Liver (tissue), 3 donors: Measurements from ENCODE around the gene DGCR2.

ENCODE experiments used
- EGR1 ChIP-seq, 2 donors: IDR thresholded peaks; 2 replicates each; pipeline ENCODE4 v1.6.1; 2016 to 2018; ENCODE audit warnings: antibody characterized with exemption in 2 of 2, low read depth in 2 of 2
- FOXA1 ChIP-seq: IDR thresholded peaks from 2 replicates; pipeline ENCODE4 v1.6.1; 2016; ENCODE audit warnings: antibody characterized with exemption
- FOXA2 ChIP-seq: IDR thresholded peaks from 2 replicates; pipeline ENCODE4 v1.6.1; 2016; ENCODE audit warnings: antibody characterized with exemption
- GABPA ChIP-seq, 2 donors: IDR thresholded peaks in 1 of 2; conservative IDR thresholded peaks in 1 of 2; 2 replicates each; pipeline ENCODE4 v1.6.1; 2016; ENCODE audit warnings: antibody characterized with exemption in 2 of 2, mild to moderate bottlenecking in 1 of 2, moderate library complexity in 1 of 2
- JUND ChIP-seq, 2 donors: IDR thresholded peaks; 2 replicates each; pipeline ENCODE4 v1.6.1; 2016; ENCODE audit warnings: antibody characterized with exemption in 2 of 2
- RAD21 ChIP-seq, 2 donors: IDR thresholded peaks; 2 replicates each; pipeline ENCODE4 v1.6.1; 2016; ENCODE audit warnings: antibody characterized with exemption in 2 of 2, mild to moderate bottlenecking in 2 of 2
- SP1 ChIP-seq: IDR thresholded peaks from 2 replicates; pipeline ENCODE4 v1.6.1; 2018; ENCODE audit warnings: antibody characterized with exemption, mild to moderate bottlenecking
- TAF1 ChIP-seq: conservative IDR thresholded peaks from 2 replicates; pipeline ENCODE4 v1.6.1; 2016; ENCODE audit warnings: antibody characterized with exemption, mild to moderate bottlenecking
- YY1 ChIP-seq: IDR thresholded peaks from 2 replicates; pipeline ENCODE4 v1.6.1; 2016; ENCODE audit warnings: antibody characterized with exemption, mild to moderate bottlenecking
- TF ChIP-seq, protein P1 (sequence below): fragments of 150-350 bp; IDR thresholded peaks from 2 replicates; pipeline ENCODE4 v1.5.1; 2017; ENCODE audit warnings: improper control_type of control experiment, low read depth, low read length; ENCODE audit not compliant: missing input control
- TF ChIP-seq, protein P2 (sequence below): IDR thresholded peaks from 2 replicates; pipeline ENCODE4 v1.6.1; 2016; ENCODE audit warnings: antibody characterized with exemption
- TF ChIP-seq, protein P3 (sequence below): IDR thresholded peaks from 2 replicates; pipeline ENCODE4 v1.6.1; 2016; ENCODE audit warnings: antibody characterized with exemption, mild to moderate bottlenecking
- TF ChIP-seq, protein P4 (sequence below): IDR thresholded peaks from 2 replicates; pipeline ENCODE4 v1.6.1; 2016; ENCODE audit warnings: antibody characterized with exemption
- TF ChIP-seq, protein P5 (sequence below): IDR thresholded peaks from 2 replicates; pipeline ENCODE4 v1.6.1; 2016; ENCODE audit warnings: antibody characterized with exemption
- donor health status: healthy.
- donor health status: healthy.

DNA sequence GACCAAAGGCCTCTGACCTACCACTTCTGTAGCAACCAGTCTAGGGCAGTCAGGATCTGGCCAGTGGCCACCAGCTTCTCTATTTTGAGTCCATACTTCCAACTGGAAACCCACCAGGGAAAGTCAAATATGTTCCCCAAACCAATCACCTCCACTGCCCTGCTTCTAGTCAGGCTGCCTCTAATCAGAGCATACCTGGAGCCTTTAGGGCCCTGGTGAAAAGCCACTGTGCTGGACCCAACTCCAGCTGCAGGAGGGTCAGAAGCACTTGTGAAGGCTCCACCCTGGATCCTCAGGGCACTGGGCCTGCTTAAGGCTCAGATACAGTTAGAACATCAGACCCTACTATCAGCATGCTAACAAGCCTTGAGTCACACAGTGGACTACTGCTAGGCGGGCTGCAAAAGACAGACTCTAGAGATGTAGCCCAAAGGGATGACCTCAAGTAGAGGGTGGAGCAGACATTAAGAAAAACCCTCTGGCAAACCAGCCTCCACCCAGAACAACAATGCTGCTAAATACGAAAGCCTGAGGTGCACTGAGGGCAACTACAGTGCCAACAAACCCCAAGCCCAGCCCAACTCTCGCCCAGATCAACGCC, 69.2 kb downstream of the DGCR2 start:
- TF ChIP-seq, protein P1, sequence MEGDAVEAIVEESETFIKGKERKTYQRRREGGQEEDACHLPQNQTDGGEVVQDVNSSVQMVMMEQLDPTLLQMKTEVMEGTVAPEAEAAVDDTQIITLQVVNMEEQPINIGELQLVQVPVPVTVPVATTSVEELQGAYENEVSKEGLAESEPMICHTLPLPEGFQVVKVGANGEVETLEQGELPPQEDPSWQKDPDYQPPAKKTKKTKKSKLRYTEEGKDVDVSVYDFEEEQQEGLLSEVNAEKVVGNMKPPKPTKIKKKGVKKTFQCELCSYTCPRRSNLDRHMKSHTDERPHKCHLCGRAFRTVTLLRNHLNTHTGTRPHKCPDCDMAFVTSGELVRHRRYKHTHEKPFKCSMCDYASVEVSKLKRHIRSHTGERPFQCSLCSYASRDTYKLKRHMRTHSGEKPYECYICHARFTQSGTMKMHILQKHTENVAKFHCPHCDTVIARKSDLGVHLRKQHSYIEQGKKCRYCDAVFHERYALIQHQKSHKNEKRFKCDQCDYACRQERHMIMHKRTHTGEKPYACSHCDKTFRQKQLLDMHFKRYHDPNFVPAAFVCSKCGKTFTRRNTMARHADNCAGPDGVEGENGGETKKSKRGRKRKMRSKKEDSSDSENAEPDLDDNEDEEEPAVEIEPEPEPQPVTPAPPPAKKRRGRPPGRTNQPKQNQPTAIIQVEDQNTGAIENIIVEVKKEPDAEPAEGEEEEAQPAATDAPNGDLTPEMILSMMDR, result no peak
- no peak for TF ChIP-seq GABPA (IDR thresholded peaks at IDR 0.05 in 1 of 2, conservative IDR thresholded peaks at IDR 0.05 in 1 of 2)
- no peak for TF ChIP-seq SP1
- TF ChIP-seq TAF1, result no peak
- no peak for TF ChIP-seq YY1
- TF ChIP-seq FOXA1, result no peak
- TF ChIP-seq, protein P2, sequence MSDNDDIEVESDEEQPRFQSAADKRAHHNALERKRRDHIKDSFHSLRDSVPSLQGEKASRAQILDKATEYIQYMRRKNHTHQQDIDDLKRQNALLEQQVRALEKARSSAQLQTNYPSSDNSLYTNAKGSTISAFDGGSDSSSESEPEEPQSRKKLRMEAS, result no peak
- no peak for TF ChIP-seq EGR1 (IDR thresholded peaks at IDR 0.05; ENCODE audit: low read depth in 2 of 2)
- TF ChIP-seq JUND (IDR thresholded peaks at IDR 0.05), result no peak
- TF ChIP-seq RAD21 (IDR thresholded peaks at IDR 0.05), result no peak
- TF ChIP-seq, protein P3, sequence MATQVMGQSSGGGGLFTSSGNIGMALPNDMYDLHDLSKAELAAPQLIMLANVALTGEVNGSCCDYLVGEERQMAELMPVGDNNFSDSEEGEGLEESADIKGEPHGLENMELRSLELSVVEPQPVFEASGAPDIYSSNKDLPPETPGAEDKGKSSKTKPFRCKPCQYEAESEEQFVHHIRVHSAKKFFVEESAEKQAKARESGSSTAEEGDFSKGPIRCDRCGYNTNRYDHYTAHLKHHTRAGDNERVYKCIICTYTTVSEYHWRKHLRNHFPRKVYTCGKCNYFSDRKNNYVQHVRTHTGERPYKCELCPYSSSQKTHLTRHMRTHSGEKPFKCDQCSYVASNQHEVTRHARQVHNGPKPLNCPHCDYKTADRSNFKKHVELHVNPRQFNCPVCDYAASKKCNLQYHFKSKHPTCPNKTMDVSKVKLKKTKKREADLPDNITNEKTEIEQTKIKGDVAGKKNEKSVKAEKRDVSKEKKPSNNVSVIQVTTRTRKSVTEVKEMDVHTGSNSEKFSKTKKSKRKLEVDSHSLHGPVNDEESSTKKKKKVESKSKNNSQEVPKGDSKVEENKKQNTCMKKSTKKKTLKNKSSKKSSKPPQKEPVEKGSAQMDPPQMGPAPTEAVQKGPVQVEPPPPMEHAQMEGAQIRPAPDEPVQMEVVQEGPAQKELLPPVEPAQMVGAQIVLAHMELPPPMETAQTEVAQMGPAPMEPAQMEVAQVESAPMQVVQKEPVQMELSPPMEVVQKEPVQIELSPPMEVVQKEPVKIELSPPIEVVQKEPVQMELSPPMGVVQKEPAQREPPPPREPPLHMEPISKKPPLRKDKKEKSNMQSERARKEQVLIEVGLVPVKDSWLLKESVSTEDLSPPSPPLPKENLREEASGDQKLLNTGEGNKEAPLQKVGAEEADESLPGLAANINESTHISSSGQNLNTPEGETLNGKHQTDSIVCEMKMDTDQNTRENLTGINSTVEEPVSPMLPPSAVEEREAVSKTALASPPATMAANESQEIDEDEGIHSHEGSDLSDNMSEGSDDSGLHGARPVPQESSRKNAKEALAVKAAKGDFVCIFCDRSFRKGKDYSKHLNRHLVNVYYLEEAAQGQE, result no peak
- TF ChIP-seq, protein P4, sequence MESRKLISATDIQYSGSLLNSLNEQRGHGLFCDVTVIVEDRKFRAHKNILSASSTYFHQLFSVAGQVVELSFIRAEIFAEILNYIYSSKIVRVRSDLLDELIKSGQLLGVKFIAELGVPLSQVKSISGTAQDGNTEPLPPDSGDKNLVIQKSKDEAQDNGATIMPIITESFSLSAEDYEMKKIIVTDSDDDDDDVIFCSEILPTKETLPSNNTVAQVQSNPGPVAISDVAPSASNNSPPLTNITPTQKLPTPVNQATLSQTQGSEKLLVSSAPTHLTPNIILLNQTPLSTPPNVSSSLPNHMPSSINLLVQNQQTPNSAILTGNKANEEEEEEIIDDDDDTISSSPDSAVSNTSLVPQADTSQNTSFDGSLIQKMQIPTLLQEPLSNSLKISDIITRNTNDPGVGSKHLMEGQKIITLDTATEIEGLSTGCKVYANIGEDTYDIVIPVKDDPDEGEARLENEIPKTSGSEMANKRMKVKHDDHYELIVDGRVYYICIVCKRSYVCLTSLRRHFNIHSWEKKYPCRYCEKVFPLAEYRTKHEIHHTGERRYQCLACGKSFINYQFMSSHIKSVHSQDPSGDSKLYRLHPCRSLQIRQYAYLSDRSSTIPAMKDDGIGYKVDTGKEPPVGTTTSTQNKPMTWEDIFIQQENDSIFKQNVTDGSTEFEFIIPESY, result no peak
- TF ChIP-seq, protein P5, sequence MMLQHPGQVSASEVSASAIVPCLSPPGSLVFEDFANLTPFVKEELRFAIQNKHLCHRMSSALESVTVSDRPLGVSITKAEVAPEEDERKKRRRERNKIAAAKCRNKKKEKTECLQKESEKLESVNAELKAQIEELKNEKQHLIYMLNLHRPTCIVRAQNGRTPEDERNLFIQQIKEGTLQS, result no peak
- no peak for TF ChIP-seq FOXA2
